Stimulated activated naive CD8-positive, alpha-beta T cell treated with anti-CD3 and anti-CD28 coated beads, Interleukin-15, amount 100 ng/mL, for 72 hours (primary cell): ENCODE data around the gene ZNF382.
A peak's percentile ranks its signal among the peaks of the same experiment; 100 is the strongest.
"Not testable (repeated sequence)": the region's sequence is repeated elsewhere in the genome, so short reads cannot be mapped to it uniquely, and the experiment has no call there.

Source experiments
- ATAC-seq: fragments of 150-1000 bp; cut with Tn5 transposase; 2 replicates; pipeline ENCODE4 v1.10.0; 2021; ENCODE audit warnings: mild to moderate bottlenecking, moderate library complexity
- DNase-seq, 2 donors: peaks; one replicate each; pipeline ENCODE4 v3.0.0; 2021 to 2022
- H3K27ac Mint-ChIP-seq, 2 donors: one replicate each; pipeline ENCODE4 v1.8.0; 2022; ENCODE audit warnings: mild to moderate bottlenecking in 2 of 2, mixed read lengths in 2 of 2, moderate library complexity in 2 of 2
- H3K27me3 Mint-ChIP-seq: one replicate; pipeline ENCODE4 v1.8.0; 2022; ENCODE audit warnings: mixed read lengths
- H3K4me1 Mint-ChIP-seq: one replicate; pipeline ENCODE4 v1.8.0; 2022; ENCODE audit warnings: mild to moderate bottlenecking, mixed read lengths
- H3K4me3 Mint-ChIP-seq, 2 donors: one replicate each; pipeline ENCODE4 v1.8.0; 2022; ENCODE audit warnings: mild to moderate bottlenecking in 2 of 2, mixed read lengths in 2 of 2, moderate library complexity in 1 of 2
- H3K9me3 Mint-ChIP-seq, 2 donors: one replicate each; pipeline ENCODE4 v1.8.0; 2022; ENCODE audit warnings: mixed read lengths in 2 of 2

ZNF382 gene

GRCh38 chr19:36605101-36605876, at the start of gene ZNF382:
Gene ZNF382 (plus strand): TSS chr19:36605313. CDS start chr19:36609915, 4,602 bp downstream.
- peaks cover 28% of the 10 kb centered on the region for H3K4me1 Mint-ChIP-seq
- peak; percentile 90 for DNase-seq
- H3K27me3 Mint-ChIP-seq = no peaks in the 10 kb centered on the region
- peak within 1 kb of the TSS; percentile 92 to 94 for H3K4me3 Mint-ChIP-seq
- H3K9me3 Mint-ChIP-seq = peaks cover 25 to 26% of the 10 kb centered on the region in 2 donors
- ATAC-seq = peak; percentile 90
- peak within 1 kb of the TSS; percentile 92 to 99 for H3K27ac Mint-ChIP-seq

- Mint-ChIP-seq H3K27ac (no peak overlapping the region), H3K4me3 (no peak overlapping the region), H3K27me3 (no peaks in the 10 kb centered on the region), H3K4me1 (no peaks in the 10 kb centered on the region), H3K9me3 (peaks cover 38 to 66% of the 10 kb centered on the region in 2 donors)
- DNase-seq = no peak
- no peak for ATAC-seq
These were observed 40.7 kb upstream of the ZNF382 start for GRCh38 chr19:36564391-36564790.

GRCh38 chr19:36572593-36573019, 32.5 kb upstream of the ZNF382 start:
- ATAC-seq (no peak), DNase-seq (no peak)
- Mint-ChIP-seq H3K27me3 (no peaks in the 10 kb centered on the region), H3K9me3 (peaks cover 15 to 21% of the 10 kb centered on the region in 2 donors), H3K4me1 (peaks cover 37% of the 10 kb centered on the region), H3K4me3 (peak overlapping the region; percentile 91 to 98), H3K27ac (peak overlapping the region; percentile 93 to 99)

GRCh38 chr19:36573020-36573894, 31.9 kb upstream of the ZNF382 start, which contains the start of gene ZNF529:
Gene ZNF529 (minus strand): TSS chr19:36573292. CDS start chr19:36572346, 946 bp downstream.
- Mint-ChIP-seq H3K27me3 (no peaks in the 10 kb centered on the region), H3K9me3 (peaks cover 10 to 15% of the 10 kb centered on the region in 2 donors), H3K27ac (peak within 1 kb of the TSS; percentile 93 to 99), H3K4me1 (peaks cover 37% of the 10 kb centered on the region), H3K4me3 (peak within 1 kb of the TSS; percentile 91 to 98)
- peak; percentile 96 for ATAC-seq
- peak; percentile 86 to 90 for DNase-seq

- Mint-ChIP-seq H3K4me1 (peaks cover 37% of the 10 kb centered on the region), H3K9me3 (peaks cover 10 to 15% of the 10 kb centered on the region in 2 donors), H3K27me3 (no peaks in the 10 kb centered on the region), H3K27ac (peak overlapping the region; percentile 93 to 99), H3K4me3 (peak overlapping the region; percentile 91 to 98)
- ATAC-seq = peak; percentile 2
- DNase-seq = no peak
These were observed 31.0 kb upstream of the ZNF382 start for GRCh38 chr19:36573895-36574720.

- ATAC-seq (no peak), DNase-seq (no peak)
- Mint-ChIP-seq H3K4me3 (peak overlapping the region; percentile 68 to 91), H3K27ac (no peak overlapping the region), H3K27me3 (no peaks in the 10 kb centered on the region), H3K9me3 (peaks cover 10 to 15% of the 10 kb centered on the region in 2 donors), H3K4me1 (peaks cover 37% of the 10 kb centered on the region)
These were observed 30.4 kb upstream of the ZNF382 start for GRCh38 chr19:36574741-36575140.

- no peak for DNase-seq
- peaks cover 14 to 22% of the 10 kb centered on the region in 2 donors for H3K9me3 Mint-ChIP-seq
- H3K4me3 Mint-ChIP-seq = no peak overlapping the region
- no peak for ATAC-seq
- no peaks in the 10 kb centered on the region for H3K27me3 Mint-ChIP-seq
- H3K4me1 Mint-ChIP-seq = peaks cover 27% of the 10 kb centered on the region
- no peak overlapping the region for H3K27ac Mint-ChIP-seq
These were observed 27.7 kb upstream of the ZNF382 start for GRCh38 chr19:36577271-36577996.

- Mint-ChIP-seq H3K27ac (peak overlapping the region in 1 of 2 donors; percentile 48), H3K27me3 (no peaks in the 10 kb centered on the region), H3K4me3 (no peak overlapping the region), H3K9me3 (peaks cover 23 to 30% of the 10 kb centered on the region in 2 donors), H3K4me1 (peaks cover 9% of the 10 kb centered on the region)
- no peak for ATAC-seq
- DNase-seq = no peak
These were observed 25.9 kb upstream of the ZNF382 start for GRCh38 chr19:36579255-36579654.

- peaks cover 9 to 14% of the 10 kb centered on the region in 2 donors for H3K9me3 Mint-ChIP-seq
- not testable (repeated sequence) for H3K27ac Mint-ChIP-seq, ATAC-seq, DNase-seq, H3K4me3 Mint-ChIP-seq, H3K27me3 Mint-ChIP-seq
- peaks cover 28% of the 10 kb centered on the region for H3K4me1 Mint-ChIP-seq
These were observed 2.4 kb upstream of the ZNF382 start for GRCh38 chr19:36602681-36603080.

- Mint-ChIP-seq H3K27ac (peak overlapping the region; percentile 92 to 99), H3K4me3 (peak overlapping the region; percentile 92 to 94), H3K9me3 (peaks cover 20 to 25% of the 10 kb centered on the region in 2 donors), H3K27me3 (no peaks in the 10 kb centered on the region), H3K4me1 (peaks cover 28% of the 10 kb centered on the region)
- peak; percentile 93 for ATAC-seq
- peak; percentile 82 to 90 for DNase-seq
These were observed 435 bp upstream of the ZNF382 start for GRCh38 chr19:36604656-36605100.

GRCh38 chr19:36605877-36606478, 865 bp downstream of the ZNF382 start:
- no peaks in the 10 kb centered on the region for H3K27me3 Mint-ChIP-seq
- peaks cover 28% of the 10 kb centered on the region for H3K4me1 Mint-ChIP-seq
- H3K9me3 Mint-ChIP-seq = peaks cover 25 to 27% of the 10 kb centered on the region in 2 donors
- ATAC-seq (peak; percentile 48), DNase-seq (no peak)
- peak overlapping the region; percentile 92 to 99 for H3K27ac Mint-ChIP-seq
- H3K4me3 Mint-ChIP-seq = peak overlapping the region; percentile 92 to 94

GRCh38 chr19:36627057-36627456, 21.9 kb downstream of the ZNF382 start:
- ATAC-seq (no peak), DNase-seq (no peak)
- no peak overlapping the region for H3K27ac Mint-ChIP-seq
- H3K9me3 Mint-ChIP-seq = peaks cover 56 to 57% of the 10 kb centered on the region in 2 donors
- no peaks in the 10 kb centered on the region for H3K4me1 Mint-ChIP-seq
- H3K4me3 Mint-ChIP-seq = no peak overlapping the region
- no peaks in the 10 kb centered on the region for H3K27me3 Mint-ChIP-seq

GRCh38 chr19:36635342-36635741, 30.2 kb downstream of the ZNF382 start:
- DNase-seq (no peak), ATAC-seq (no peak)
- H3K27me3 Mint-ChIP-seq = no peaks in the 10 kb centered on the region
- H3K4me3 Mint-ChIP-seq = no peak overlapping the region
- peaks cover 54 to 77% of the 10 kb centered on the region in 2 donors for H3K9me3 Mint-ChIP-seq
- H3K4me1 Mint-ChIP-seq = no peaks in the 10 kb centered on the region
- no peak overlapping the region for H3K27ac Mint-ChIP-seq
